Measurements from ENCODE around the gene IMMP2L. TPM values are rescaled to one million over a fixed set of nuclear protein-coding genes. Genes with fewer than 3 reads are reported as not detected.

The IMMP2L gene
- total and polyA plus RNA-seq, 2 of the 8 experiments (the other 6 are each of a cell fraction or from before 2014, with no cell fraction given), result 2.3 to 10.1 TPM

GRCh38 chr7:111357691-111358090 lies 204.6 kb downstream of the IMMP2L start:
- H3K4me3 ChIP-seq (ENCODE audit: extremely low read depth in 1 of 4, insufficient read depth in 2 of 4, low read depth in 3 of 4, low read length in 4 of 4), result no peak overlapping the region
- H3K4me1 ChIP-seq (replicated peaks in 1 of 4; ENCODE audit: control insufficient read depth in 3 of 4, insufficient read depth in 4 of 4, low read length in 3 of 4), result peaks cover 0 to 3% (median 1%) of the 10 kb centered on the region in 4 experiments; a peak in 2 of 7 replicates
- H3K36me3 ChIP-seq (ENCODE audit: control insufficient read depth in 2 of 4, insufficient read depth in 4 of 4, low read length in 3 of 4), result no peaks in the 10 kb centered on the region
- H3K23me2 ChIP-seq (ENCODE audit: low read depth, low read length), result 0 out of 2 replicates have a peak, but pooled peaks cover 2% of the 10 kb centered on the region
- H2BK120ac ChIP-seq (replicated peaks; ENCODE audit: low read depth, low read length), result no peak overlapping the region
- no peak overlapping the region for H3K4ac ChIP-seq (replicated peaks; ENCODE audit: insufficient read length, low read depth, low read length)
- no peak for DNase-seq (ENCODE audit: low read depth in 1 of 2, low spot score in 2 of 2)
- H3K56ac ChIP-seq (replicated peaks; ENCODE audit: insufficient read length, low read depth, low read length), result no peak overlapping the region
- no peak overlapping the region for H4K91ac ChIP-seq (replicated peaks; ENCODE audit: insufficient read length, low read length)
- FAIRE-seq, result no peak
- H2BK20ac ChIP-seq (ENCODE audit: low read length), result no peak overlapping the region
- no peak overlapping the region for H4K8ac ChIP-seq (ENCODE audit: extremely low read depth, insufficient read depth, low read length)
- no peaks in the 10 kb centered on the region for H3K27me3 ChIP-seq (replicated peaks in 1 of 4; ENCODE audit: control insufficient read depth in 3 of 4, extremely low read depth in 1 of 4, insufficient read depth in 3 of 4, low read length in 3 of 4)
- H3K79me1 ChIP-seq (ENCODE audit: low read depth, low read length), result no peaks in the 10 kb centered on the region
- H3K4me2 ChIP-seq (ENCODE audit: insufficient read depth in 1 of 2, low read depth in 2 of 2, low read length in 2 of 2), result no peak overlapping the region
- no peak overlapping the region for H3K18ac ChIP-seq (ENCODE audit: extremely low read depth, low read length)
- no peak overlapping the region for H4K5ac ChIP-seq (ENCODE audit: insufficient read length, low read depth, low read length)
- no peaks in the 10 kb centered on the region for H3K9me3 ChIP-seq (ENCODE audit: insufficient read depth in 2 of 2, low read depth in 1 of 2, low read length in 1 of 2)
- no peak overlapping the region for H3K14ac ChIP-seq (ENCODE audit: insufficient read length)
- ChIA-PET POLR2A (ENCODE audit: partially characterized antibody) (no interaction called here), CTCF (ENCODE audit: partially characterized antibody) (interaction anchor here (1.7 to 2.0 kb wide), 2 partner anchors 8 to 11 kb away, joined by 3 to 5 read pairs; no protein-coding TSS in a partner anchor)
- H3K23ac ChIP-seq (ENCODE audit: insufficient read length), result no peak overlapping the region
- no peak overlapping the region for H3K9ac ChIP-seq (replicated peaks in 1 of 4; ENCODE audit: extremely low read depth in 1 of 4, low read depth in 3 of 4, low read length in 3 of 4)
- no peak overlapping the region for H3K27ac ChIP-seq (ENCODE audit: low read depth, low read length)
- no peaks in the 10 kb centered on the region for H4K20me1 ChIP-seq (replicated peaks in 1 of 2; ENCODE audit: control insufficient read depth in 1 of 2, insufficient read depth in 2 of 2, low read length in 2 of 2)
- H3K79me2 ChIP-seq (ENCODE audit: control insufficient read depth in 1 of 2, insufficient read depth in 2 of 2, low read length in 2 of 2), result no peaks in the 10 kb centered on the region
- H2AK5ac ChIP-seq (ENCODE audit: low read depth, low read length), result no peak overlapping the region
- no peak overlapping the region for H2BK5ac ChIP-seq (ENCODE audit: low read depth, low read length)
- no peak overlapping the region for H2BK12ac ChIP-seq (ENCODE audit: low read depth, low read length)
- H2AFZ ChIP-seq (ENCODE audit: low read length), result no peak overlapping the region
- H2BK15ac ChIP-seq (ENCODE audit: low read length), result no peak overlapping the region
- TF ChIP-seq BACH1 (IDR thresholded peaks at IDR 0.05; ENCODE audit: low read length) (no peak), TEAD4 (IDR thresholded peaks at IDR 0.05; ENCODE audit: low read depth, low read length) (no peak), RFX5 (IDR thresholded peaks at IDR 0.05; ENCODE audit: borderline replicate concordance, low read depth, low read length) (no peak), NRF1 (IDR thresholded peaks at IDR 0.05; ENCODE audit: low read depth, low read length) (no peak), ZNF274 (IDR thresholded peaks at IDR 0.05; ENCODE audit: borderline replicate concordance, extremely low read depth, low read length) (no peak), SIRT6 (IDR thresholded peaks at IDR 0.05; ENCODE audit: low read length) (no peak), CHD2 (IDR thresholded peaks at IDR 0.05; ENCODE audit: low read length) (no peak), KDM1A (IDR thresholded peaks at IDR 0.05; ENCODE audit: borderline replicate concordance, low read length) (no peak), HDAC6 (IDR thresholded peaks at IDR 0.05; ENCODE audit: low read depth, low read length) (no peak), EZH2 (IDR thresholded peaks at IDR 0.05; ENCODE audit: low read depth, low read length, severe bottlenecking) (no peak), RNF2 (IDR thresholded peaks at IDR 0.05; ENCODE audit: borderline replicate concordance, low read depth, low read length, missing control alignments, poor library complexity, severe bottlenecking) (no peak), CTBP2 (IDR thresholded peaks at IDR 0.05; ENCODE audit: borderline replicate concordance, insufficient read depth, insufficient read length, low read length) (no peak), CTCF (IDR thresholded peaks at IDR 0.05; ENCODE audit: control extremely low read depth in 1 of 3, insufficient read depth in 1 of 3, low read depth in 1 of 3, low read length in 3 of 3) (no peak)

Data from H1 (cell line).